Measurements from ENCODE around the gene VTI1A.

GRCh38 chr10:112827086-112827485 lies 380.1 kb downstream of the VTI1A start:
- TF ChIP-seq CTCF (IDR thresholded peaks at IDR 0.05) (no peak), POLR2A (IDR thresholded peaks at IDR 0.05) (no peak)

All from uterus (tissue), 2 donors.